HG03342 (cell line): ENCODE results near the gene FAM227A.
"Not testable (repeated sequence)": the region's sequence is repeated elsewhere in the genome, so short reads cannot be mapped to it uniquely, and the experiment has no call there.

Experiments
- ATAC-seq: cut with Tn5 transposase; IDR thresholded peaks from one replicate; pipeline ENCODE4 v1.9.1; 2021; ENCODE audit warnings: mild to moderate bottlenecking, moderate library complexity; ENCODE audit not compliant: unreplicated experiment

The FAM227A gene

GRCh38 chr22:38674888-38675287 is 18.7 kb upstream of the FAM227A start:
- no peak for ATAC-seq

GRCh38 chr22:38657045-38657909 is 1.1 kb upstream of the FAM227A start:
- peak; percentile 44 for ATAC-seq

GRCh38 chr22:38655519-38656255 is 505 bp downstream of the FAM227A start:
- no peak for ATAC-seq

- no peak for ATAC-seq
Observed at GRCh38 chr22:38653741-38654140, 2.5 kb downstream of the FAM227A start.

- ATAC-seq: no peak
Observed at GRCh38 chr22:38652859-38653258, 3.3 kb downstream of the FAM227A start.

GRCh38 chr22:38649841-38650522 is 6.2 kb downstream of the FAM227A start:
- no peak for ATAC-seq

GRCh38 chr22:38645430-38645829 is 10.8 kb downstream of the FAM227A start:
- ATAC-seq: no peak

- ATAC-seq: peak; percentile 51
Observed at GRCh38 chr22:38644245-38644644, 11.9 kb downstream of the FAM227A start.

GRCh38 chr22:38641476-38642040 is 14.6 kb downstream of the FAM227A start:
- no peak for ATAC-seq

- ATAC-seq: no peak
Observed at GRCh38 chr22:38638728-38639127, 17.5 kb downstream of the FAM227A start.

GRCh38 chr22:38638216-38638615 is 18.0 kb downstream of the FAM227A start:
- ATAC-seq: no peak

- no peak for ATAC-seq
Observed at GRCh38 chr22:38632528-38632927, 23.7 kb downstream of the FAM227A start.

- ATAC-seq: no peak
Observed at GRCh38 chr22:38631724-38632123, 24.5 kb downstream of the FAM227A start.

GRCh38 chr22:38629108-38629507 is 27.1 kb downstream of the FAM227A start:
- ATAC-seq: no peak

GRCh38 chr22:38628444-38628843 is 27.7 kb downstream of the FAM227A start:
- no peak for ATAC-seq

GRCh38 chr22:38623351-38623750 is 32.8 kb downstream of the FAM227A start:
- ATAC-seq: no peak

- no peak for ATAC-seq
Observed at GRCh38 chr22:38618682-38619081, 37.5 kb downstream of the FAM227A start.

GRCh38 chr22:38618258-38618657 is 37.9 kb downstream of the FAM227A start:
- ATAC-seq: no peak

- ATAC-seq: not testable (repeated sequence)
Observed at GRCh38 chr22:38615064-38615405, 41.2 kb downstream of the FAM227A start.

GRCh38 chr22:38614332-38615063 is 41.7 kb downstream of the FAM227A start:
- no peak for ATAC-seq

- no peak for ATAC-seq
Observed at GRCh38 chr22:38613588-38613987, 42.6 kb downstream of the FAM227A start.
